HG03558 (cell line): ENCODE results near the gene DDX6.
"Not testable (repeated sequence)": the region's sequence is repeated elsewhere in the genome, so short reads cannot be mapped to it uniquely, and the experiment has no call there.

Experiments
- ATAC-seq: cut with Tn5 transposase; IDR thresholded peaks from one replicate; pipeline ENCODE4 v1.9.1; 2021; ENCODE audit warnings: moderate number of reproducible peaks; ENCODE audit not compliant: unreplicated experiment; ENCODE audit errors: extremely low read depth

Gene DDX6, protein sequence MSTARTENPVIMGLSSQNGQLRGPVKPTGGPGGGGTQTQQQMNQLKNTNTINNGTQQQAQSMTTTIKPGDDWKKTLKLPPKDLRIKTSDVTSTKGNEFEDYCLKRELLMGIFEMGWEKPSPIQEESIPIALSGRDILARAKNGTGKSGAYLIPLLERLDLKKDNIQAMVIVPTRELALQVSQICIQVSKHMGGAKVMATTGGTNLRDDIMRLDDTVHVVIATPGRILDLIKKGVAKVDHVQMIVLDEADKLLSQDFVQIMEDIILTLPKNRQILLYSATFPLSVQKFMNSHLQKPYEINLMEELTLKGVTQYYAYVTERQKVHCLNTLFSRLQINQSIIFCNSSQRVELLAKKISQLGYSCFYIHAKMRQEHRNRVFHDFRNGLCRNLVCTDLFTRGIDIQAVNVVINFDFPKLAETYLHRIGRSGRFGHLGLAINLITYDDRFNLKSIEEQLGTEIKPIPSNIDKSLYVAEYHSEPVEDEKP

DNA sequence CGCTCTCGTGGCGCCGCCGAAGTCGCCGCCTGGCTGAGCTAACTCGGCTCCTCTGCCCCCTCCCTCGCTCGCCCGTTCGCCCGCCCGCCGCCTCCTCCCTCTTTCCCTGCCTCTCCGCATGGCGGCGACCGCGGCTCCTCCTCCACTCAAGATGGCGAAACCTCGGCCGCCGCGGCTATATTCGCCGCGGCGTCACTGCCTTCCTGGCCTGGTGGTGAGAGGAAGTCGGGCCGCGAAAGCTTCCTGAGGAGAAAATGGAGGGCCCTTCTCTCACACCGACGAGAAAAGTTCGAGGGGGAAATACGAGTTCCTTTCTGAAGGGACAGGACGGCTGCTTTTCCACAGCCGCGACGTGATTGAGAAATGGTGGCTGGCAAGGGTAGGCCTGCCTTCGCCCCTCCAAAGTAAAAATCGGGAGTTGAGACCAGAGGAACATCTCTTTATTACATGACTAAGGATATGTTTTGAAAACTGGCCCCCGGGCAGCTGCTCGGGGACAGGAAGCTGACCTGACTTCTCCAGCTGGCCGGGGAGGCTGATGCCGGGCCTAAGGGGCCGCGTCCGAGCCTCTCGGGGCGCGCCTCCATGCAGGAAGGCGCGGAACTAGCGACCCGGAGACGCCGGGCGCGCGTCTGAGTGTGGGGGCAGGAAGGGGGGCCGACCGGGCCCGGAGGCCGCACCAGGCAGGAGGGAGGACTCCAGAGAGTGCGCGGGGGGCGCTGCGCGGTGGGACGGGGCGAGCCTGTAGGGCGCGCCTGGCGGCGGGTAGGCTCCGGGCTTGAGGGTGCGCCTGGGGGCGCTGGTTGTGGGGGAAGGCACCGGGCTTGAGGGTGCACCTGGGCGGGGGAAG, at the start of gene DDX6:
DDX6 (minus strand) TSS at position 54 of the 850 bp plus-strand sequence. CDS start 4,913 bp downstream, outside the sequence.
- ATAC-seq = no peak

DNA sequence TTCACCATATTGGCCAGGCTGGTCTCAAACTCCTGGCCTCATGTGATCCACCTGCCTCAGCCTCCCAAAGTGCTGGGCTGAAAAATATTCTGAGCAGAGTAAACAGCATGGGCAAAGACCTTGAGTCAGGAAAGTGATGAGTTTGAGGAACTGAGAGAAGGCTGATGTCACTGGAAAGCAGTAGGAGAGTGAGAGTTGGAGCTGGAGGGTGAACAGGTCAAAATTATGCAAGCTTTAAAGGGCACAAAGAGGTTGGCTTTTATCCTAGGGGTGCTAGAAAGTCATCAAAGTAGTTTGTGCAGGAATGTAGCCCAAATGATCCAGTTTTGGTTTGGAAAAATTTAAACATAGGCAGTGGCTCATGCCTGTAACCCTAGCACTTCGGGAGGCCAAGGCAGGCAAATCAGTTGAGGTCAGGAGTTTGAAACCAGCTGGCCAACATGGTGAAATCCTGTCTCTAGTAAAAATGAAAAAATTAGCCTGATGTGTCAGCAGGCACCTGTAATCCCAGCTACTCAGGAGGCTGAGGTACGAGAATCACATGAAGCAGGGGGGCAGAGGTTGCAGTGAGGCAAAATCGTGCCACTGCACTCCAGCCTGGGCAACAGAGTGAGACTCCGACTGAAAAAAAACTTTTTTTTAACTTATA, 48.1 kb upstream of the DDX6 start:
- no peak for ATAC-seq

DNA sequence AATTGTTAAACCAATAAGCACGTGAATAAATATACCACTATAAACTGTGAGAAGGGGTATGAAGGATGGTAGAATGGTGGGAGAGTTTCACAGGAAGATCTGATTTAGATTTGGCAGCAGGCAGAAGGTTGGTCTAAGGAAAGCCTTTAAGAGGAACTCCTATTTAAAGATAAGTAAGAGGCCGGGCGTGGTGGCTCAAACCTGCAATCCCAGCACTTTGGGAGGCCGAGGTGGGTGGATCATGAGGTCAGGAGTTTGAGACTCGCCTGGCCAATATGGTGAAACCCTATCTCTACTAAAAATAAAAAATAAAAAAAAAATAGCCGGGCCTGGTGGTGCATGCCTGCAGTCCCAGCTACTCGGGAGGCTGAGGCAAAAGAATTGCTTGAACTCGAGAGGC, 46.9 kb upstream of the DDX6 start:
- ATAC-seq = no peak

DNA sequence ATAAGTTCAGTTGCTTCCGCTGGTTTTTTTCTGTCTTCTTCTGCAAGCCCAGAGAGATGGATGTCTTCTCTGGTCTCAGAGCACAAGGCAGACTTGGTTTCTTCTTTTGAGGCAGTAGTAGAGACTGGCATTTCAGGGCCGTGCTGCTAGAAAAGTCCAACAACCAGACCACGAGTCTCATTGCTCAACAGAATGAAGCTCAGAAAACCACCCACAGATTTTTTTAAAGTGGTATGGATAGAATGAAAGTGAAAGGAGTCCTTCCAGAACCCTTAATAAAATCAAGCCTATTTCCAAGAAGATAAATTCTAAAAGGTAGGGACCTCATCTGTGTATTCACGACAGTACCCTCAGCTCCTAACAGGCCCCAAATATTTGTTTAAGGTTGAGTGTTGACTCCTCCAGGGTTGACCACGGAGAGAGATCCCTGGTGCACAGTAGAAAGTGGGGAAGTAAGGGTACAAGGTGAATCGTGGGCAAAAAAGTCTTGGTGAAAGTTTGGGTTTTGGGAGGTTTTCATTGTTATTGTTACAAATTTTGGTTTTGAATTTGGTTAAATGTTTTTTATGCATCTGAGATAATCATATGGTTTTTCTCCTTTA, 43.6 kb upstream of the DDX6 start:
- ATAC-seq = no peak

DNA sequence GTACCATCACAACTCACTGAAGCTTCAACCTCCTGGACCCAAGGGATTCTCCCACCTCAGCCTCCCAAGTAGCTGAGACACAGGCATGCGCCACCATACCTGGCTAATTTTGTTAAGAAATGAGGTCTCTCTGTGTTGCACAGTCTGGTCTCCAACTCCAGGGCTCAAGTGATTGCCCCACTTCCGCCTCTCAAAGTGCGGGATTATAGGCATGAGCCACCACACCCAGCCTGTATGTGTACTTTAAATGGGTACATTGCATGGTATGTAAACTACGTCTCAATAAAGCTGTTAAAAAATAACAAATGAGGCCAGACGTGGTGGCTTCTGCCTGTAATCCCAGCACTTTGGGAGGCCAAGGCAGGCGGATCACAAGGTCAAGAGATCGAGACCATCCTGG, 36.2 kb upstream of the DDX6 start:
- no peak for ATAC-seq

DNA sequence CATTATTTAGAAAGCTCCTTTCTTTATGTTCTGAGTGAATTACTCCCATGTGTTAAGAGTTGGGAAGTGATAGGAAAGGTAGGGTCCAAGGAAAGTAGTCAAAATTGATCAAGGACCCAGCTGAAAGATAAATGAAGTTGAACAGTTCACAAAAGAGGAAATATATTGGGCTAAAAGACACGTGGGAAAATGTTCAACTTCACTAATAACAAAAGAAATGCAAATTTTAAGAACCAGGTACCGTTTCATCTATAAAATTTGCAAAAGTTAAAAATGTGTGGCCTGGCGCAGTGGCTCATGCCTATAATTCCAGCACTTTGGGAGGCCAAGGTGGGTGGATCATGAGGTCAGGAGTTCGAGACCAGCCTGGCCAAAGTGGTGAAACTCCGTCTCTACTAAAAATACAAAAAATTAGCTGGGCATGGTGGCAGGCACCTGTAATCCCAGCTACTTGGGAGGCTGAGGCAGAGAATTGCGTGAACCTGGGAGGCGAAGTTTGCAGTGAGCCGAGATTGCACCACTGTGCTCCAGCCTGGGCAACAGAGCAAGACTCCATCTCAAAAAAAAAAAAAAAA, 32.1 kb upstream of the DDX6 start:
- not testable (repeated sequence) for ATAC-seq

DNA sequence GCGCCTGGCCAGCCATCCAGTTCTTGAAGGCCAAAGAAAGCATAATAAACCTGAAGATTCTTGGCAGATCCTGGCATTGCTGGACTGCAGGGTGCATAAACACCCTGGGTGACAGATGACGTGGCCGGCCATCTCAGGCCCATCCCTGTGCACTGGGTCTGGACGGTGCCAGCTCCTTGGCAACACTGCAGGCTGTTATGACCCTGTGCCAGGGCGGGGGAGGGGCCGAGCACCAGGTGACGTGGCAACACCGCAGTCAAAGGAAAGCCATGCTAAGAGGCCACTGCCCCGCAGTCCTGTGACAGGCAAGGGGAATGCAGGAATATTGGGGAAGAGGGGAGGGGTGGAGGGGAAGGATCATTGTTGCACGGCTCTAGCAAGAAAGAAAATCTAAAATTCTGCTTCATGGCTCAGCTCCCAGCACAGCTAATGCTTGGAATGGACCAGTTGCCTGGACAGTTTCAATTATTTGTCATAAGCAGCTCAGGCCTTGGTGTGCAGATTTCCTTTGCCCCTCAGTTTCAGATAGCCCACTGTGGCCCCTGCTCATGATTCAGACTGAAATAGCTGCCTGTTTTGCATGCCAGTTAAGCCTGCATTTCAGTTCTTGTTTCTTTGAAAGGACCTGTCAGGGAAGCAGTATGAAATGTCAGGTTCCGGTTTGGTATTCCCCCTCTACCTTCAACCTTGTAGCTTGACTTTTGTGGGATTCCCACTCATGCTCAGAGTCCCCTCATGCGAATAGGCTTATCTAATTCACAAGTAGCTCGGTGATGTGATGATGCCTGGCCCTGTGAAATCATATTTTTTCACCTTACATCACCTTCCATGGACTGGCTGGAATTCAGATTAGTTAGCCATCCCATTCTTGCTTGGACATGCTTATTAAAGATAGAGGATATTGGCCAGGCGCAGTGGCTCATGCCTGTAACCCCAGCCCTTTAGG, 29.7 kb upstream of the DDX6 start:
- ATAC-seq = peak; percentile 79

DNA sequence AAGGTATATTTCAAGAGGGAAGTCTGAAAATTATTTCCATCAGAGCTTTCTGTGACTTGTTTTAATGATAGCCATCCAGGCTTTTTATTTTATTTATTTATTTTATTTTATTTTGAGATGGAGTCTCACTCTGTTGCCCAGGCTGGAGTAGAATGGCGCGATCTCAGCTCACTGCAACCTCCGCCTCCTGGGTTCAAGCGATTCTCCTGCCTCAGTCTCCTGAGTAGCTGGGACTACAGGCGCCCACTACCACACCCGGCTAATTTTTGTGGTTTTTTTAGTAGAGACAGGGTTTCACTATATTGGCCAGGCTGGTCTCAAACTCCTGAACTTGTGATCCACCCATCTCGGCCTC, 29.0 kb upstream of the DDX6 start:
- not testable (repeated sequence) for ATAC-seq

DNA sequence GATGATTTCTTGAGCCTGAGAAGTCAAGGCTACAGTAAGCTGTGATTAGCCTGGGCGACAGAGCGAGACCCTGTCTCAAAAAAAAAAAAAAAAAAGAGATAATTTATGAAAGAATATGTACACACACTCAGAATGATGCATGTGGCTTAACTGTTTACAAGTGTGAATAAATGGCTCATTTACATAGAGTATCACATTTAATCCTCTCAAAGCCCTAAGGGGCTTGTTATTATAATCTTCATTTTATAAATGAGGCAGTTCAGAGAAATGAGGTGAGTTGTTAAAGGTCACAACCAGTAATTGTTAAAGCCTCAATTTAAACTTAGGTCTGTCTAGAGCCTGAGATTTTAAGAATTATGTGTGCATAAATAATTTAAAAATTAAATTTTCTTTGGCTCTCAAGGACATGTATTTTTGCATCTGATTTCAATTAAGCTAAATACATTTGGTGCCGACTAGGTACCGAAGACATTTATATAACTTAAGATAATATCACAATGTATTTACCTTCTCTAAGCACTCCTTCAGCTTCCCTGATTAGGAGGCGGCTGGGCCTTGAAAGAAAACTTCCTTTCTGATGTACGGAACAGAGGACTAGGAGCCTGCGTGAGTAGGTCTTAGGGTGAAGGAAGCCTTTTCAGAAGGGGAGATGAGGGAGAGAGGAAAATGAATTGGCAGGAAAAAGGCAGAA, 28.5 kb upstream of the DDX6 start:
- no peak for ATAC-seq

DNA sequence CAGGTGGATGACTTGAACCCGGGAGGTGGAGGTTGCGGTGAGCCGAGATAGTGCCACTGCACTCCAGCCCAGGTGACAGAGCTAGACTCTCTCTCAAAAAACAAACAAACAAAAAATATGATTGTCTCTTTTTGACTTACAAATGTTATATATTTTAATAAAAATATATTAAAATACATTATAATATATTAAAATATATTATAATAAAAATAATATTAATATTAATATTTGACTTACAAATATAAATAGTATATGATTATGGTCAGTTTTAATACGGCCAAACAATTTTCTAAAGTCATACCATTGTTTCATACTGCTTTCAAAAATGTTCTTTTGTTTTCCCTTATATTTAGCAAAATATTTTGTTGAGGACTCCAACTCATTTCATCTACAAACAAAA, 27.2 kb upstream of the DDX6 start:
- no peak for ATAC-seq

DNA sequence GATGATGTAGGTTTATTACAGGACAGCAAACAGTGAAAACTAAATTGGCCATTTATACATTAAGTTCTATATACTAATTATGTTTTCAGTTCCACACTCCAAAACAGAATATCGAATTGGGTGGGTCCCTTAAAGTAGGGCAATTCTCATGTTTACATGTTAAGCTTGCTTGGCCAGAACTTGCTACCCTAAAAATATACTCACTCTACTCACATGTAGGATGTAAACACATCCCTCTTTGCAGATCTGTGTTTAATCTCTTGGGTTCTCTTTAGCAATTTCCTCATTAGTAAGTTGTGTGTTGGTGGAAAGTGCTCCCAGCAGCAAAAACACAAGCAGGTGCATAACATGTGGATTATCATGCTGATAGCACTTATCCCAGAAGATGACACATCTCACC, 22.6 kb upstream of the DDX6 start:
- no peak for ATAC-seq

DNA sequence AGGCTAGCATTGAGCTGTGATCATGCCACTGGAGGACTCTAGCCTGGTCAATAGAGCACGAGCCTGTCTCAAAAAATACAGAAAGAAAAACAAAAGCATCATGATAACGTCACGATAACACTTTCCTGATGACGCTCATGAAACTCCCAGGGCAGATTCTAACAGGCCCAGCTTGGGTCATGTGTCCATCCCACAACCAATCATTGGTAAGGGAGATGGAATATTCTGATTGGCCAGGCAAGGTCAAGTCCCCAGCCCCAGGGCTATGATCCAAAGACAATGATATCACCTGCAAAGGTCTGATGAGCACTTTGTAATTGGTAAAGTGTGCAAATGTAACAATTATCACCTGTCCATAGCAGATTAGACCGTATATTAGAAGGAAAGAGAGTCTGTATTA, 21.5 kb upstream of the DDX6 start:
- no peak for ATAC-seq

DNA sequence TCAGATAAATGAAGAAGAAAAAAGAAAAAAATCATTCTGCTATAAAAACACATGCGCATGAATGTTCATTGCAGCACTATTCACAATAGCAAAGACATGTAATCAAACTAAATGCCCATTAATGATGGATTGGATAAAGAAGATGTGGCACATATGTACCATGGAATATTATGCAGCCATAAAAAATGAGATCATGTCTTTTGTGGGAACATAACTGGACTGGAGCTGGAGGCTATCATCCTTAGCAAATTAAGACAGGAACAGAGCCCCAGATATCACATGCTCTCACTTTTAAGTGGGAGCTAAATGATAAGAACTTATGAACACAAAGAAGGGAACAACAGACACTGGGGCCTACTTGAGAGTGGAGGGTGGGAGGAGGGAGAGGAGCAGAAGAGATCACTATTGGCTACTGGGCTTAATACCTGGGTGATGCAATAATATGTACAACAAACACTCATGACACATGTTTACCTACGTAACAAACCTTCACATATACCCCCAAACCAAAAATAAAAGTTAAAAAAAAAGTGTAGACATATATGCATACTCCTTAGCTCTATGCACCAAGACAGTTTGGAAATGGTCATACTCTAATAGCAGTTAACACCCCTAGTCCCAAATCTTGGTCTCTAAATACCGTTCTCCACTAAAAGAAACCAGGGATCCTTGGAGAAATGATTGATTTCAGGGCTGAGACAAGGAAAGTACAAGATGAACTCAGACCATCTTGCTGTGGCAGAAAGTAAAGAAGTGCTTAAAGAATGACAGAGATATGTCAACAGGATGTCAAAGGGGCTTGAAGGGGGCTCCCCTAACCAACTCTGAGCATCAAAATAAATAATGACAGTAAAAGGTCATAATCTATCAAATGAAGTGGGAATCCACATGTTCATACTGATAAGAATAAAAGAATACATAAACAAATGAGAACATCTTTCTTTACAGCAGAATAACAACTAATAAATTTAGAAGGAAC, 17.1 kb upstream of the DDX6 start:
- ATAC-seq = no peak

DNA sequence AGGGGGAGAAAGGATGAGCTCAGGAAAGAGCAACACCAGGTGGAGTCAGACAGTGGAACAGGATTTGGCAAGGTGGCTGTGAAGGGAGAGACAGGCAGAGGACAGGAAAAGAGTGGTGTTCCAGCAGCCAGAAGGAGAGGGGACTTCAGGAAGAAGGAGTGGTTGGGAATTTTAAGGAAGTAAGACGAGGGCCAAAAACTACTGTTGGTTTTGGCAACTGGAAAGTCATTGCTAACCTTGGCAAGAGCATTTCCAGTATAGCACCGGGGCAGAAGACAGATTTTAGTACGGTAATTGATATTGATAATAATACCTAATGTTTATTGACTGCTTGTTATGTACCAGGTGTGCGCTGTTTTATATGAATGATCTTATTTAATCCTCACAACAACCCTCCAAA, 15.4 kb upstream of the DDX6 start:
- ATAC-seq = no peak

DNA sequence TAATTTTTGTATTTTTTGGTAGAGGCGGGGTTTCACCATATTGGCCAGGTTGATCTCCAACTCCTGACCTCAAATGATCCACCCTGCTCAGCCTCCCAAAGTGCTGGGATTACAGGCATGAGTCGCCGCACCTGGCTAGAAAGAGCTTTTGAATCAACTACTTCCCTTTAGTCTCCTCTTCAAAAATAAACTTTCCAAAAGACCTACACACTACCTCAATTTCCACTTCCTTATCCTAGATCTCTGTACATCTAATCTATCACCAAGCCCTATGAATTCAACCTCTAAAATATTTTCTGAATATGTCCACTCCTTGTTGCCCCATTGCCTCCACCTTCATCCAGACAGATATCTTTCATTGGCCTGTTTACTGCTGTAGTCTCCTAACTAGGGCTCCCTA, 13.1 kb upstream of the DDX6 start:
- ATAC-seq = no peak

DNA sequence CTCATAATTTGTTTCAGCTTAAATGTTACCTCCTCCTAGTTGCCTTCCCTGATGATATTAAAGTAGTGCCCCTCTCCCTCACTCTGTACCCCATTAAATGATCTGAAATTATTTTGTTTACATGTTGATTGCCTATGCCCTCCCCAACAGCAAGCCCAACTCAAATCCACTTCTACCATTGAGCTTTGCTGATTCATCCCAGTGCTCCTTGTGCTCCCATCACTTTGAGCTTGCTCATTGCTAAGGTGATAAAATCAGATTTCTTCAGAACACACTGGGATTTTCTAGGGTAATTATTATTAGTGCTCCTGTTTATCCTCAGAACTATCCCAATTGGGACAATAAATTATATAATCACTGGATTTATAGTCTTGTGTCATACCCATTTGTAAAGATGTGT, 8.4 kb upstream of the DDX6 start:
- ATAC-seq = no peak

DNA sequence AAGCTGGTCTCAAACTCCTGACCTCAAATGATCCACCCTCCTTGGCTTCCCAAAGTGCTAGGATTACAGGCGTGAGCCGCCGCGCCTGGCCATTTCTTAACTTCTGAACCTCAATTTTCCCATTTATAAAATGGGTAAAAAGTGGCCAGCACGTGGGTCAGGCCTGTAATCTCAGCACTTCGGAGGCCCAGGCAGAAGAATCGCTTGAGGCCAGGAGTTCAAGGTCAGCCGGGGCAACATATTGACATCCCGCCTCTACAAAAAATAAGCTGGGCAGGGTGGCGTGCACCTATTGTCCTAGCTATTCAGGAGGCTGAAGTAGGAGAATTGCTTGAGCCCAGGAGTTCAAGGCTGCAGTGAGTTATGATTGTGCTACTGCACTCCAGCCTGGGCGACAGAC, 6.5 kb upstream of the DDX6 start:
- no peak for ATAC-seq
